CD4-positive, CD25-positive, alpha-beta regulatory T cell (primary cell): Measurements from ENCODE around the gene ITCH. TPM values are rescaled to one million over a fixed set of nuclear protein-coding genes. Genes with fewer than 3 reads are reported as not detected.
"Not testable (repeated sequence)": the region's sequence is repeated elsewhere in the genome, so short reads cannot be mapped to it uniquely, and the experiment has no call there.

Experiments used
- ATAC-seq, 2 donors: fragments of 150-1000 bp; cut with Tn5 transposase; one replicate each; pipeline ENCODE4 v1.10.0; 2021; ENCODE audit warnings: low read depth in 2 of 2, moderate number of reproducible peaks in 2 of 2, moderate library complexity in 1 of 2
- DNase-seq, 3 donors: peaks; one replicate each; pipeline versions ENCODE4 v3.0.0 to v3.0.0-alpha.2; 2012 to 2022; ENCODE audit warnings: mixed read lengths in 1 of 3
- H3K27ac ChIP-seq: one replicate; pipeline ENCODE4 v1.7.0; 2013; ENCODE audit warnings: mild to moderate bottlenecking, low read length; ENCODE audit not compliant: insufficient read depth, poor library complexity, severe bottlenecking
- H3K27me3 ChIP-seq: one replicate; pipeline ENCODE4 v1.7.0; 2013; ENCODE audit warnings: low read length; ENCODE audit not compliant: control insufficient read depth, insufficient read depth
- H3K36me3 ChIP-seq: one replicate; pipeline ENCODE4 v1.7.0; 2013; ENCODE audit warnings: mild to moderate bottlenecking, low read length, moderate library complexity; ENCODE audit not compliant: control insufficient read depth, insufficient read depth
- H3K4me1 ChIP-seq: 2 replicates; pipeline ENCODE4 v1.7.0; 2013; ENCODE audit warnings: mild to moderate bottlenecking, low read length; ENCODE audit not compliant: insufficient read depth, control insufficient read depth, poor library complexity, severe bottlenecking
- H3K4me3 ChIP-seq: one replicate; pipeline ENCODE4 v1.7.0; 2013; ENCODE audit warnings: low read depth, mild to moderate bottlenecking, low read length, moderate library complexity
- H3K9me3 ChIP-seq, 2 experiments: 1 replicate in 1 of 2; 2 replicates in 1 of 2; pipeline ENCODE4 v1.7.0; 2013; ENCODE audit warnings: low read length in 2 of 2, mild to moderate bottlenecking in 1 of 2, moderate library complexity in 1 of 2; ENCODE audit not compliant: control insufficient read depth in 2 of 2
- H3K27ac Mint-ChIP-seq, 3 donors: one replicate each; pipeline ENCODE4 v1.8.0; 2020 to 2022; ENCODE audit warnings: mild to moderate bottlenecking in 3 of 3, mixed read lengths in 3 of 3, moderate library complexity in 2 of 3
- H3K27me3 Mint-ChIP-seq: one replicate; pipeline ENCODE4 v1.8.0; 2022; ENCODE audit warnings: mild to moderate bottlenecking, mixed read lengths
- H3K36me3 Mint-ChIP-seq: one replicate; pipeline ENCODE4 v1.8.0; 2020; ENCODE audit warnings: mixed read lengths
- H3K4me1 Mint-ChIP-seq, 4 donors: one replicate each; pipeline ENCODE4 v1.8.0; 2020 to 2022; ENCODE audit warnings: mixed read lengths in 4 of 4, mild to moderate bottlenecking in 1 of 4
- H3K4me3 Mint-ChIP-seq, 4 donors: one replicate each; pipeline ENCODE4 v1.8.0; 2020 to 2022; ENCODE audit warnings: mild to moderate bottlenecking in 4 of 4, mixed read lengths in 4 of 4, moderate library complexity in 3 of 4
- H3K9me3 Mint-ChIP-seq, 7 donors: one replicate each; pipeline ENCODE4 v1.8.0; 2020 to 2022; ENCODE audit warnings: mixed read lengths in 7 of 7, mild to moderate bottlenecking in 3 of 7, moderate library complexity in 2 of 7
- polyA plus RNA-seq, 4 donors: library from polyadenylated mRNA; unstranded; fragments of 300-500 nt; fragmentation: Illumina TruSeq; gene quantifications; one replicate each; pipeline ENCODE4 v1.2.3, GENCODE V29; 2021
- total RNA-seq: library from RNA; stranded (reverse); gene quantifications from one replicate; pipeline ENCODE4 v1.2.3, GENCODE V29; 2022

ITCH gene
- total and polyA plus RNA-seq, 5 donors from 2014 or later, result 12.4 to 58.1 (median 15.1) TPM

GRCh38 chr20:34491226-34491931 lies 128.3 kb downstream of the ITCH start:
- no peak overlapping the region for H3K27ac ChIP-seq
- peaks cover 66% of the 10 kb centered on the region for H3K36me3 ChIP-seq
- Mint-ChIP-seq H3K36me3 (peaks cover 49% of the 10 kb centered on the region), H3K4me1 (peaks cover 3 to 10% (median 6%) of the 10 kb centered on the region in 4 donors), H3K4me3 (no peak overlapping the region), H3K27ac (no peak overlapping the region), H3K9me3 (no peaks in the 10 kb centered on the region), H3K27me3 (no peaks in the 10 kb centered on the region)
- no peak overlapping the region for H3K4me3 ChIP-seq
- H3K9me3 ChIP-seq, result no peaks in the 10 kb centered on the region
- H3K27me3 ChIP-seq, result no peaks in the 10 kb centered on the region
- ATAC-seq, result no peak
- no peaks in the 10 kb centered on the region for H3K4me1 ChIP-seq
- DNase-seq, result no peak

GRCh38 chr20:34491932-34492509 lies 128.9 kb downstream of the ITCH start:
- H3K36me3 ChIP-seq, result peaks cover 71% of the 10 kb centered on the region
- peaks cover 50% of the 10 kb centered on the region for H3K36me3 Mint-ChIP-seq
- H3K27ac Mint-ChIP-seq, result no peak overlapping the region
- H3K4me1 ChIP-seq, result no peaks in the 10 kb centered on the region
- no peak for DNase-seq
- H3K27me3 Mint-ChIP-seq, result no peaks in the 10 kb centered on the region
- no peak overlapping the region for H3K27ac ChIP-seq
- no peaks in the 10 kb centered on the region for H3K27me3 ChIP-seq
- H3K4me3 Mint-ChIP-seq, result no peak overlapping the region
- no peaks in the 10 kb centered on the region for H3K9me3 Mint-ChIP-seq
- H3K4me1 Mint-ChIP-seq, result peaks cover 3 to 10% (median 6%) of the 10 kb centered on the region in 4 donors
- no peak overlapping the region for H3K4me3 ChIP-seq
- no peak for ATAC-seq
- no peaks in the 10 kb centered on the region for H3K9me3 ChIP-seq

GRCh38 chr20:34493646-34494045 lies 130.6 kb downstream of the ITCH start:
- no peaks in the 10 kb centered on the region for H3K27me3 ChIP-seq
- Mint-ChIP-seq H3K27me3 (no peaks in the 10 kb centered on the region), H3K4me1 (peaks cover 3 to 18% (median 13%) of the 10 kb centered on the region in 4 donors), H3K9me3 (peaks cover 0 to 5% (median 0%) of the 10 kb centered on the region in 7 donors), H3K27ac (peak overlapping the region in 1 of 3 donors; percentile 50), H3K4me3 (no peak overlapping the region), H3K36me3 (peaks cover 60% of the 10 kb centered on the region)
- no peaks in the 10 kb centered on the region for H3K9me3 ChIP-seq
- DNase-seq, result no peak
- peaks cover 72% of the 10 kb centered on the region for H3K36me3 ChIP-seq
- H3K4me3 ChIP-seq, result no peak overlapping the region
- H3K27ac ChIP-seq, result no peak overlapping the region
- ATAC-seq, result no peak
- H3K4me1 ChIP-seq, result no peaks in the 10 kb centered on the region

- Histone ChIP-seq H3K27ac (no peak overlapping the region), H3K4me1 (no peaks in the 10 kb centered on the region), H3K36me3 (peaks cover 61% of the 10 kb centered on the region), H3K9me3 (peaks cover 0 to under 1% of the 10 kb centered on the region in 2 experiments), H3K4me3 (no peak overlapping the region), H3K27me3 (no peaks in the 10 kb centered on the region)
- ATAC-seq, result no peak
- Mint-ChIP-seq H3K27ac (peak overlapping the region in 1 of 3 donors; percentile 20), H3K4me3 (no peak overlapping the region), H3K36me3 (peaks cover 67% of the 10 kb centered on the region), H3K9me3 (peaks cover 0 to 17% (median 4%) of the 10 kb centered on the region in 7 donors), H3K27me3 (no peaks in the 10 kb centered on the region), H3K4me1 (peaks cover 3 to 20% (median 13%) of the 10 kb centered on the region in 4 donors)
- no peak for DNase-seq
These were observed 132.2 kb downstream of the ITCH start for GRCh38 chr20:34495307-34495706.

GRCh38 chr20:34495916-34496315 lies 132.8 kb downstream of the ITCH start:
- Histone ChIP-seq H3K9me3 (peaks cover 5 to 6% of the 10 kb centered on the region in 2 experiments), H3K27me3 (no peaks in the 10 kb centered on the region), H3K4me3 (no peak overlapping the region), H3K4me1 (no peaks in the 10 kb centered on the region), H3K27ac (no peak overlapping the region), H3K36me3 (peaks cover 61% of the 10 kb centered on the region)
- H3K27ac Mint-ChIP-seq, result no peak overlapping the region
- ATAC-seq (no peak), DNase-seq (no peak)
- peaks cover 67% of the 10 kb centered on the region for H3K36me3 Mint-ChIP-seq
- H3K4me1 Mint-ChIP-seq, result peaks cover 3 to 26% (median 13%) of the 10 kb centered on the region in 4 donors
- peaks cover 0 to 23% (median 6%) of the 10 kb centered on the region in 7 donors for H3K9me3 Mint-ChIP-seq
- H3K4me3 Mint-ChIP-seq, result no peak overlapping the region
- H3K27me3 Mint-ChIP-seq, result no peaks in the 10 kb centered on the region

DNA sequence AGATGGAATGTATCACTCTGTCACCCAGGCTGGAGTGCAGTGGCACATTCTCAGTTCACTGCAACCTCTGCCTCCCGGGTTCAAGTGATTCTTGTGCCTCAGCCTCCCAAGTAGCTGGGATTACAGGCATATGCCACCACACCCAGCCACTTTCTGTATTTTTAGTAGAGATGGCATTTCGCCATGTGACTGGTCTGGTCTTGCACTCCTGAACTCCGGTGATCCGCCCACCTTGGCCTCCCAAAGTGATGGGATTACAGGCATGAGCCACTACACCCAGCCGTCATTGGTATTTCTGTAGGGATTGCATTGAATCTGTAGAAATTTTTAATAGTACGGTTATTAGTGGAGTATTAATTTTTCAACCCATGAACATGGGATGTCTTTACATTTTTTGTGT lies 134.5 kb downstream of the ITCH start:
- H3K27ac ChIP-seq, H3K9me3 ChIP-seq, ATAC-seq, DNase-seq, H3K27me3 ChIP-seq, H3K4me3 ChIP-seq, H3K27me3 Mint-ChIP-seq, H3K4me3 Mint-ChIP-seq, H3K27ac Mint-ChIP-seq, H3K4me1 ChIP-seq: not testable (repeated sequence)
- Mint-ChIP-seq H3K9me3 (peaks cover 0 to 24% (median 6%) of the 10 kb centered on the region in 7 donors), H3K36me3 (peaks cover 68% of the 10 kb centered on the region), H3K4me1 (peaks cover 6 to 26% (median 13%) of the 10 kb centered on the region in 4 donors)
- H3K36me3 ChIP-seq, result peaks cover 56% of the 10 kb centered on the region

DNA sequence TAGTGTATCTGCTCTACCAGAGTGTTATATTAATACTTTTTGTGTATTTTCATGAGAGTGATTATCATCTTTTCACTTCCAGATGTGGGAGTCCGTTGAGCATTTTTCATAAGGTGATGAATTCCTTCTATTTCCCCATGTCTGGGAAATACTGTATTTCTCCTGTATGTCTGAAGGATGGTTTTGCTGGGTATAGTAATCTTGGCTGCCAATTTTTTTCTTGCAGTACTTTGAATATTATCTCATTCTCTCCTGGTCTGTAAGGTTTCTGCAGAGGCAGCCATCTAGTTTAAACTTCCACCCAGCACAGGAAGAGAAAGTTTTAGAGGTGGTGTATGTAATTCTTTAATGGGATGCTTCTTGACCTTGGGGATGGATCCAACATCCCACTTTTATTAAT lies 137.8 kb downstream of the ITCH start:
- H3K36me3 ChIP-seq, result peaks cover 39% of the 10 kb centered on the region
- peaks cover 6% of the 10 kb centered on the region in 2 experiments for H3K9me3 ChIP-seq
- peaks cover 6 to 16% (median 9%) of the 10 kb centered on the region in 4 donors for H3K4me1 Mint-ChIP-seq
- H3K27ac Mint-ChIP-seq, result no peak overlapping the region
- H3K4me3 Mint-ChIP-seq, result no peak overlapping the region
- no peaks in the 10 kb centered on the region for H3K4me1 ChIP-seq
- ATAC-seq (no peak), DNase-seq (no peak)
- H3K27me3 ChIP-seq, result no peaks in the 10 kb centered on the region
- no peak overlapping the region for H3K4me3 ChIP-seq
- H3K36me3 Mint-ChIP-seq, result peaks cover 57% of the 10 kb centered on the region
- H3K9me3 Mint-ChIP-seq, result peaks cover 0 to 24% (median 6%) of the 10 kb centered on the region in 7 donors
- no peak overlapping the region for H3K27ac ChIP-seq
- no peaks in the 10 kb centered on the region for H3K27me3 Mint-ChIP-seq
